Measurements from ENCODE around the gene ABCC11.

- peak; percentile 92 for TF ChIP-seq CTCF (IDR thresholded peaks at IDR 0.05)
- TF ChIP-seq EZH2phosphoT487 (IDR thresholded peaks at IDR 0.05): no peak
Observed at GRCh38 chr16:48156790-48157209, 90.5 kb downstream of the ABCC11 start.

All from neural progenitor cell (in vitro differentiated cells).